Measurements from ENCODE around the gene LRRC59.
"Not testable (repeated sequence)": the region's sequence is repeated elsewhere in the genome, so short reads cannot be mapped to it uniquely, and the experiment has no call there.

LRRC59 gene

GRCh38 chr17:50424246-50424995 is 27.1 kb upstream of the LRRC59 start:
- no peak for DNase-seq

GRCh38 chr17:50423553-50424159 is 26.3 kb upstream of the LRRC59 start:
- no peak for DNase-seq

GRCh38 chr17:50422738-50423137 is 25.4 kb upstream of the LRRC59 start:
- DNase-seq = no peak

DNA sequence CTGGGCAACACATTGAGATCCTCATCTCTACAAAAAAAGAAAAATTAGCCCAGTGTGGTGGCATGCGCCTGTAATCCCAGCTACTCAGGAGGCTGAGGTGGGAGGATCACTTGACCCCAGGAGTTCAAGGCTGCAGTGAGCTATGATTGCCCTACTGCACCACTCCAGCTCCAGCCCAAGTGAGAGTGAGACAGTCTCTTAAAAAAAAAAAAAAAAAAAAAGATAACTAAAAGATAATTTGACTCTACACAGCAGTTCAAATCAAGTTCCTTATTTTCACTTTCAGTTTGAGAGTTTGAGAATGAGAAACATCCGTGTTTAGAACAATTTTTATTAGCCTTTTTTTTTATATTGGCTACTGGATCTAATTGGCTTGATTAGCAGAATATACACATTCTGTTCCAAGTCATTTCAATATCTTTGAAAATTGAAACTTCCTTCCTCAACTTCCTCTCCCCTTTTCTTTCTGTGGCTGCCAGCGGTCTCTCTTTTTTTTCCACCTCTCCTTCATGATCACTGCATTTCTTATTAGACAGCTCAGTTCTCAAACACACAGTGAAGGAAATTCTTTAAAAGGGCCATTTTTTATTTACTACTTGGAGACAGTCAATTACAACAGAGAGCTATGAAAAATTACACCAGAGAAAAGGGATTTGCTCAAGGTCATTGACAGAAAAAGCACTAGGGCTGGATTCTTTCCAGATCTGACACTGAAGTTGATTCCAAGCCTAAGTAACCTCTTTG is 24.2 kb upstream of the LRRC59 start:
- no peak for DNase-seq

DNA sequence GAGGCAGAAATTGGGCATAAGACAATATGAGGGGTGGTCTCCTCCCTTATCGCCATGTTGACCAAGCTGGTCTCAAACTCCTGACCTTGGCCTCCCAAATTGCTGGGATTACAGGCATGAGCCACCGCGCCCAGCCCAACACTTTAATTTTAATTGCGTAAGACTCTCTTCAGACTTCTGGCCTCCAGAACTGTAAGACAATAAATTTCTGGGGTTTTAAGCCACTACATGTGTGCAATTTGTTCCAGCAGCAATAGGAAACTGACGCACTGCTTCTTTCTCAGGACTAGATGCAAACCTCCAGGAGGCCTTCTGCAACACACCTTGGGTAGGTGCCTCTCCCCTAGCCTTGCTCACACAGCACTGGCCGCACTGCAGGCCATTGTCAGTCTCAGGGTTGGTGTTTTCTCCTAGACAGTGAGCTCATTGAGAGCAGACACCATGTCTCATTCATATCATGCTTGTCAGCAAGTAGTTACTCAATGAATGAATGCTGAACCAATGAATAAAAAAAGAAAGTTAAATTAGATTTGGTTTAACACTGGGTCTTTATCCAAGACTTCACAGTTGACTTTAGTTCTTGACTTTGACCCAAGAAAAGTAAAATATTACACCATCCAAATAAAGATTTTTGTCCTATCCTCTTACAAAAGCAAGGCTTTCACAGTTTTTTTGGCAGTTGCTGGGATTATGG is 23.2 kb upstream of the LRRC59 start:
- DNase-seq = no peak

- not testable (repeated sequence) for DNase-seq
These were observed 22.3 kb upstream of the LRRC59 start for GRCh38 chr17:50419577-50419976.

DNA sequence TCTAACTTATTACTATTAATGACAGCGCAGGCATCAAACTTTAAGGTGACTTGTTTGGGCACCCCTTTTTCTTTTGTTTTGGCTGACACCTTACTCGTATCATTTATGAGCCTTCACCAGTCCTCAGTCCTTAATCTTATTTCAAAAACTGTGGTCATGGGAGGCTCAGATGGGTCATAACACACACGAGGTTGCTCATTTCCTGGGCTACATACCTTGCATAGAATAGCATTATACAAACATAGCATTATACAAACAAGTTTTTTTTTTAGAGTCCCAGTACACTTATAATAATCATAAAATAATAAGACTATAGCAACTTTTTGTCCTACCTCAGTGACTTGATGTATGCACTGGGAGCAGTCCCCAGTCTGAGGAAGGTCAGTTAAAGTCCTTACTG is 17.5 kb upstream of the LRRC59 start:
- DNase-seq = no peak

DNA sequence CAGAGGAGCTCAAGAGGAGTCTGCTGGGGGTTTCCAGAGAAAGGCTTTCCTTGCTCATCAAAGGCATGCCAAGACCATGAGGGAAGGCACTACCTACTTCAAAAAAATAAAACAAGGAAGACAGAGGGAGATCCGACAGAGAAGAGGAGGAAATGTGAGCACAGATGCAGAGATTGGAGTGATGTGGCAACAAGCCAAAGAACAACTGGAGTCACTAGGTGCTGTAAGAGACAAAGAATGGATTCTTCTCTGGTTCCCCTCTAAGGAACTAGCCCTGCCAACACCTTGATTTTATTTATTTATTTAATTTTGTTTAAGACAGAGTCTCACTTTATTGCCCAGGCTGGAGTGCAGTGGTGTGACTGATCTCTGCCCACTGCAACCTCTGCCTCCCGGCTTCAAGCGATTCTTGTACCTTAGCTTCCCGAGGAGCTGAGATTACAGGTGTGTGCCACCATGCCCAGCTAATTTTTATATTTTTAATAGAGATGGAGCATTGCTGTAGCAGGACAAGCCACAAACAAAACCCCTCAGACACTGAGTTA is 14.9 kb upstream of the LRRC59 start:
- no peak for DNase-seq

DNA sequence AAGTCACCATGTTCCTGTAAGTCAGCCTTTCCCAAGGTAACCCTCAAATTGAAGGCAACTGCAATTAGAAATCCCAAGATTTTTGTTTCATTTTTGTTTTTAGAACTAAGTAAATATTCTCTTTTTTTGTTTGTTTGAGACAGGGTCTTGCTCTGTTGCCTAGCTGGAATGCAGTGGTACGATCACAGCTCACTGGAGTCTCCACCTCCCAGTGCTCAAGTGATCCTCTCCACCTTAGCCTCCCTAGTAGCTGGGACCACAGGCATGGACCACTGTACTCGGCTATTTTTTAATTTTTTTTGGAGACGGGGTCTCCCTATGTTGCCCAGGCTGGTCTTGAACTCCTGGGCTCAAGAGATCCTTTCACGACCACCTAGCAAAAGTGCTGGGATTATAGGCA is 10.6 kb upstream of the LRRC59 start:
- no peak for DNase-seq

DNA sequence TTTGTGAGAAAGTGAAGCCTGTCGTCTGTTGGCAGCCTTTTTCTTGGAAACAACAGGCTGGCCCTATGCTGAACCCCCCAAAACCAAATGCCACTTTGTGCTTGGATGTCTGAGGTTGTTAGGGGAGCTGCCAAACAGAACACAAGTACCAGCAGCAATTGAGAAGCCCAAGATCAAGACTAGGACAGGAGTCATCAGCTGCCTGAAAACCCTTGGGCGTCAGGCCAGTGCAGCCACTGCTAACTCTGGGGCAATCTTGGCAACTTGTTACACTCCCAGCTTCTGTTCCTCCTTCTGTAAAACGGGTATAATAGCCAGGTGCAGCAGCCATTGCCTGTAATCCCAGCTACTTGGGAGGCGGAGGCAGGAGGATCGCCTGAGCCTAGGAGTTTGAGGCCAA is 9.3 kb upstream of the LRRC59 start:
- DNase-seq = no peak

DNA sequence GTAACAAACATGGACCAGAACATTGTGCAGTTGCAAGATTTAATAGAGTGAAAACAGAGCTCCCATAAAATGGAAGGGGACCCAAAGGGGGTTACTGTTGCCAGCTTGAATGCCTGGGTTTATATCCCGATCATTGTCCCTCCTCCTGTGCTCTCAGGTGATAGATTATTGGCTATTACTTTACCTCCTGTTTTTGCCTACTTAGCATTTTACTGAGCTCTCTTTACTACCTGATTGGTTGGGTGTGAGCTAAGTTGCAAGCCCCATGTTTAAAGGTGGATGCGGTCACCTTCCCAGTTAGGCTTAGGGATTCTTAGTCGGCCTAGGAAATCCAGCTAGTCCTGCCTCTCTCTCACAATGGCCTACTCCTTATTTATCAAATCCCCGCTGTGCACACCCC is 8.0 kb upstream of the LRRC59 start:
- not testable (repeated sequence) for DNase-seq

- not testable (repeated sequence) for DNase-seq
These were observed 2.3 kb upstream of the LRRC59 start for GRCh38 chr17:50399591-50399990.

GRCh38 chr17:50398672-50399071 is 1.3 kb upstream of the LRRC59 start:
- not testable (repeated sequence) for DNase-seq

- peak in 1 of 2 experiments; percentile 22 for DNase-seq
These were observed 579 bp upstream of the LRRC59 start for GRCh38 chr17:50397919-50398285.

- peak in 1 of 2 experiments; percentile 51 for DNase-seq
These were observed 837 bp downstream of the LRRC59 start for GRCh38 chr17:50396261-50397110.

- no peak for DNase-seq
These were observed 2.6 kb downstream of the LRRC59 start for GRCh38 chr17:50394711-50395110.

GRCh38 chr17:50393700-50394099 is 3.6 kb downstream of the LRRC59 start:
- no peak for DNase-seq

GRCh38 chr17:50392621-50393020 is 4.7 kb downstream of the LRRC59 start:
- DNase-seq = no peak

- DNase-seq = no peak
These were observed 7.8 kb downstream of the LRRC59 start for GRCh38 chr17:50389534-50389933.

DNA sequence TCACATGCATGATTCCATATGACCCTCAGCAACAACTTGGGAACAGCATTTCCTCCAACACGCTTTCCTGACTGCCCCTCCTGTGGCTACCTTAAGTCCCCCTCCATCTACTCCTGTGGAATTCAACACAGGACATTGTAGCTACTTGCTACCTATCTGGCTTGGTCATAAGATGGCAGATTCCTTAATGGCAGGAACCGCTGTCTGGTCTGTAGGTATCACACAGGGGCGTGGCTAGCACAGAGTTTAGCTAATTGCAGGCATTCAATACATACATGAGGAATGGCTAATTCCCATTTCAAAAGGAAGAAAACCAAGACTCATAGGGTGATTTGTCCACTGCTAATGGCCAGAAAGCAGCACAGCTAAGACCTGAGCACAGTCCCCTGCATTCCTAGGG is 8.6 kb downstream of the LRRC59 start:
- no peak for DNase-seq

- DNase-seq = no peak
These were observed 10.8 kb downstream of the LRRC59 start for GRCh38 chr17:50386510-50386909.

DNA sequence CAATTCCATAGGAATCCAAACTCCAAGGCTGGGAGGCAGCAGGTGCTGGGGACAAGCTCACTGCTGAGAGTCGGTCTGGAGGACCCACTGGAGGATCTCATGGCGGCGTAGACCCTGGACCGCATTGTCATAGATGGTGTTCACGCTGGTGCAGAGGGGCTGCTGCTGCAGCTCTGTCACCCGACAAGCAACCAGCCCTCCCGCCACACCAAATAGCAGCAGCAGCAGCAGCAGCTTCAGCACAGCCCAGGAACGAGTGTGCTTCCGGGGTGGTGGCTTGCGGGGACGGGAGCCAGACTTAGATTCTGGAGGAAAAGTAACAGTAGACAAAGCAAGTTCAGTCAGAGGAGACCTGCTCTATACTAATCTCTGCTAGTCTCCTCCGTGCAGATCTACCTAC is 14.4 kb downstream of the LRRC59 start:
- DNase-seq = no peak
